Testis (tissue), 3 donors: Measurements from ENCODE around the gene SOAT2. TPM values are rescaled to one million over a fixed set of nuclear protein-coding genes. Genes with fewer than 3 reads are reported as not detected.

Experiments
- DNase-seq: peaks from one replicate; pipeline ENCODE4 v3.0.0-alpha.2; 2019
- H3K27ac ChIP-seq, 2 donors: fragments of 200-600 bp; sonication (generic); one replicate each; pipeline ENCODE4 v1.5.1; 2019
- H3K27me3 ChIP-seq: fragments of 200-600 bp; sonication (generic); one replicate; pipeline ENCODE4 v1.5.1; 2019
- H3K36me3 ChIP-seq: fragments of 200-600 bp; sonication (generic); one replicate; pipeline ENCODE4 v1.5.1; 2017; ENCODE audit warnings: low read depth; ENCODE audit errors: missing control alignments
- H3K4me1 ChIP-seq: fragments of 200-600 bp; sonication (generic); one replicate; pipeline ENCODE4 v1.5.1; 2019
- H3K4me3 ChIP-seq, 2 donors: fragments of 200-600 bp; sonication (generic); one replicate each; pipeline ENCODE4 v1.5.1; 2017 to 2019
- H3K9me3 ChIP-seq: fragments of 200-600 bp; sonication (generic); one replicate; pipeline ENCODE4 v1.5.1; 2017
- POLR2A ChIP-seq: fragments of 450-650 bp; IDR thresholded peaks from one replicate; pipeline ENCODE4 v1.6.1; 2017; ENCODE audit warnings: antibody characterized with exemption, mild to moderate bottlenecking, moderate library complexity
- WGBS, 2 donors: methylation state at CpG; one replicate each; pipeline ENCODE4 v1.1.5; 2018; 5-methylcytosine and 5-hydroxymethylcytosine counted together
- intact Hi-C: fragments of 100-400 bp; cut with DNase I; formaldehyde crosslinking; loops from one replicate; pipeline ENCODE4 v1.15.1; 2023; ENCODE audit warnings: low total_unique reads
- polyA plus RNA-seq: library from polyadenylated mRNA; stranded (reverse); fragments of 350-450 nt; fragmentation: Illumina TruSeq; extraction: RNeasy Lipid Tissue Mini Kit (QIAGEN cat#74804); gene quantifications from one replicate; pipeline ENCODE4 v1.2.3, GENCODE V29; 2014; ENCODE audit warnings: low read depth, low replicate concordance; ENCODE audit not compliant: insufficient read depth
- total RNA-seq, 2 donors: library from RNA; depleted of rRNA; stranded (reverse); fragments of >200 nt; gene quantifications; one replicate each; pipeline ENCODE4 v1.2.3, GENCODE V29; 2016
- TF ChIP-seq, protein P1 (sequence below), 3 experiments: fragments of 450-650 bp in 2 of 3; fragments of 200-600 bp in 1 of 3; sonication (generic) in 1 of 3; IDR thresholded peaks; one replicate each; pipeline ENCODE4 v1.5.1; 2016 to 2019; ENCODE audit warnings: antibody characterized with exemption in 3 of 3, mild to moderate bottlenecking in 2 of 3, moderate library complexity in 1 of 3

The SOAT2 gene
- total and polyA plus RNA-seq, 3 donors from 2014 or later, result 0.19 to 0.25 TPM; not detected in 1

DNA sequence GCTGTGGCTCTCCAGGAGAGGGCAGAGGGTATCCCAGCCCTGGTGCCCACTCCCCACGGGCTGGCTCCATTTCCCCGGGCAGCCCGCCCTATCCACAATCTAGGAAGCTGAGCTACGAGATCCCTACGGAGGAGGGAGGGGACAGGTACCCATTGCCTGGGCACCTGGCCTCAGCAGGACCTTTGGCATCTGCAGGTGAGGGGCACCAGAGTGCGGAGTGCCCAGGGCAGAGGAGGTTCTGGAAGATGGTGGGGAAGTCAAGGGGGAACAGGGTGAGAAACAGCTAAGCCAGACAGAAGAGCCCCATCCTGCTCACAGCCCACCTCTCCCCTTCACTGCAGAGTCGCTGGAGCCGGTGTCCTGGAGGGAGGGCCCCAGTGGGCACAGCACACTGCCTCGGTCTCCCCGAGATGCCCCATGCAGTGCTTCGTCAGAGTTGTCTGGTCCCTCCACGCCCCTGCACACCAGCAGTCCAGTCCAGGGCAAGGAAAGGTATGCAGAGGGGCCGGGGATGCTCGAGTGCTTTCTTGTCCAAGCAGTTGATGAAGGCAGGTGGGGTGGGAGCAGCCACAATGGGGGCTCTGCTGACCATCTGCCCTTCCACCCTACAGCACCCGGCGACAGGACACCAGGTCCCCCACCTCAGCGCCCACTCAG, 43.1 kb upstream of the SOAT2 start:
- Histone ChIP-seq H3K9me3 (no peaks in the 10 kb centered on the region), H3K27me3 (no peaks in the 10 kb centered on the region), H3K4me3 (no peak overlapping the region), H3K4me1 (peaks cover 50% of the 10 kb centered on the region), H3K36me3 (no peaks in the 10 kb centered on the region), H3K27ac (peak overlapping the region; percentile 18 to 86)
- 85% methylated on average over 7 to 17 of the region's 17 CpGs for WGBS, 2 donors
- intact Hi-C loops, result no loop called here
- peak; percentile 13 for DNase-seq
- TF ChIP-seq, protein P1, sequence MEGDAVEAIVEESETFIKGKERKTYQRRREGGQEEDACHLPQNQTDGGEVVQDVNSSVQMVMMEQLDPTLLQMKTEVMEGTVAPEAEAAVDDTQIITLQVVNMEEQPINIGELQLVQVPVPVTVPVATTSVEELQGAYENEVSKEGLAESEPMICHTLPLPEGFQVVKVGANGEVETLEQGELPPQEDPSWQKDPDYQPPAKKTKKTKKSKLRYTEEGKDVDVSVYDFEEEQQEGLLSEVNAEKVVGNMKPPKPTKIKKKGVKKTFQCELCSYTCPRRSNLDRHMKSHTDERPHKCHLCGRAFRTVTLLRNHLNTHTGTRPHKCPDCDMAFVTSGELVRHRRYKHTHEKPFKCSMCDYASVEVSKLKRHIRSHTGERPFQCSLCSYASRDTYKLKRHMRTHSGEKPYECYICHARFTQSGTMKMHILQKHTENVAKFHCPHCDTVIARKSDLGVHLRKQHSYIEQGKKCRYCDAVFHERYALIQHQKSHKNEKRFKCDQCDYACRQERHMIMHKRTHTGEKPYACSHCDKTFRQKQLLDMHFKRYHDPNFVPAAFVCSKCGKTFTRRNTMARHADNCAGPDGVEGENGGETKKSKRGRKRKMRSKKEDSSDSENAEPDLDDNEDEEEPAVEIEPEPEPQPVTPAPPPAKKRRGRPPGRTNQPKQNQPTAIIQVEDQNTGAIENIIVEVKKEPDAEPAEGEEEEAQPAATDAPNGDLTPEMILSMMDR (IDR thresholded peaks at IDR 0.05), result no peak
- no peak for TF ChIP-seq POLR2A

- WGBS, 2 donors, result 60 to 70% methylated on average over 1 to 18 of the region's 18 CpGs
- Histone ChIP-seq H3K27ac (peak overlapping the region; percentile 9 to 86), H3K9me3 (no peaks in the 10 kb centered on the region), H3K4me3 (no peak overlapping the region), H3K4me1 (peaks cover 54% of the 10 kb centered on the region), H3K36me3 (no peaks in the 10 kb centered on the region), H3K27me3 (no peaks in the 10 kb centered on the region)
- DNase-seq, result peak; percentile 12
- TF ChIP-seq, protein P1 (IDR thresholded peaks at IDR 0.05), result no peak
- TF ChIP-seq POLR2A, result no peak
- intact Hi-C loops, result no loop called here
Measured at GRCh38 chr12:53060721-53061276, 42.5 kb upstream of the SOAT2 start.

GRCh38 chr12:53061404-53062010, 41.8 kb upstream of the SOAT2 start:
- DNase-seq, result peak; percentile 20
- Histone ChIP-seq H3K36me3 (no peaks in the 10 kb centered on the region), H3K4me1 (peaks cover 60% of the 10 kb centered on the region)

GRCh38 chr12:53062011-53062961, 41.0 kb upstream of the SOAT2 start:
- H3K27ac ChIP-seq, result peak overlapping the region; percentile 9 to 86
- TF ChIP-seq, protein P1 (IDR thresholded peaks at IDR 0.05), result no peak
- no peak for TF ChIP-seq POLR2A
- 66 to 72% methylated on average over 14 to 20 of the region's 20 CpGs for WGBS, 2 donors
- H3K9me3 ChIP-seq, result no peaks in the 10 kb centered on the region
- no peaks in the 10 kb centered on the region for H3K27me3 ChIP-seq
- peaks cover 64% of the 10 kb centered on the region for H3K4me1 ChIP-seq
- intact Hi-C loops, result no loop called here
- DNase-seq, result peak; percentile 14
- no peak overlapping the region for H3K4me3 ChIP-seq
- no peaks in the 10 kb centered on the region for H3K36me3 ChIP-seq

More at GRCh38 chr12:53061404-53062010, 41.8 kb upstream of the SOAT2 start:
- 78 to 84% methylated on average over 4 to 5 of the region's 5 CpGs for WGBS, 2 donors
- no peak for TF ChIP-seq POLR2A
- TF ChIP-seq, protein P1 (IDR thresholded peaks at IDR 0.05), result no peak
- no peak overlapping the region for H3K4me3 ChIP-seq
- no peaks in the 10 kb centered on the region for H3K9me3 ChIP-seq
- H3K27me3 ChIP-seq, result no peaks in the 10 kb centered on the region
- intact Hi-C loops, result no loop called here
- peak overlapping the region; percentile 9 to 86 for H3K27ac ChIP-seq
